Thyroid gland (tissue), 4 donors: Measurements from ENCODE around the gene FHIT.

Source experiments
- CTCF ChIP-seq, 6 experiments: fragments of 200-600 bp in 3 of 6; fragments of 450-650 bp in 3 of 6; sonication (generic) in 3 of 6; IDR thresholded peaks; one replicate each; pipeline ENCODE4 v1.5.1; 2016 to 2019; ENCODE audit warnings: antibody characterized with exemption in 6 of 6, mild to moderate bottlenecking in 2 of 6, inconsistent platforms in 1 of 6, moderate library complexity in 1 of 6
- POLR2A ChIP-seq, 2 donors: fragments of 450-650 bp; IDR thresholded peaks; one replicate each; pipeline ENCODE4 v1.6.1; 2017; ENCODE audit warnings: antibody characterized with exemption in 2 of 2, mild to moderate bottlenecking in 2 of 2, moderate library complexity in 1 of 2

DNA sequence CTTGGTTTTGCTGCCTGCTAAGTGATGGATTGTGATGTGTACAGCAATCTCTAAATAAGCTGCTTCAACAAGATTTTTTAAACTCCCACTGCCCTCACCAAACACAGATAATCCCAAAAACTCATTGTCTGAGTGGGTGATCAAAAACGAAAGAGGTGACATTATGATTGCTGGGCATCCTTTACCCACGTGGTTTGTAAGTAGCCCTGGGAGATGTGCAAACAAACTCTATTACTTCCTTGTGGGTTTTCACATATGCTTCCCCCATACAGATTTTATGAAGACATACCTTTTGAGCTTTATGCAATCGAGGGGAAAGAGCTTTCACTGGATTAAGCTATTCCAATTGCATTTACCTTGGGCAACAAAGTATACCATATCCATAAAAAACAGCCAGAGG is 1000.4 kb downstream of the FHIT start:
- TF ChIP-seq CTCF (IDR thresholded peaks at IDR 0.05) (no peak), POLR2A (IDR thresholded peaks at IDR 0.05) (no peak)
